K562 (cell line): ENCODE results near the gene PILRA. TPM values are rescaled to one million over a fixed set of nuclear protein-coding genes. Genes with fewer than 3 reads are reported as not detected.

ENCODE experiments used
- ATAC-seq: fragments of 200-7000 bp; cut with Tn5 transposase; 3 replicates; pipeline ENCODE4 v1.9.1; 2020; ENCODE audit warnings: moderate library complexity
- BruUV-seq: library from RNA; stranded (reverse); fragments of 400-500 nt; replicated peaks from 2 replicates; lab custom pipeline; 2021; lab: Mats Ljungman, UMichigan
- CTCF ChIA-PET: fragments of 300-600 bp; formaldehyde crosslinking; extraction: SDS; loops from one replicate; lab custom pipeline; 2021; ENCODE audit warnings: low intra/inter-chr PET ratio; lab: Yijun Ruan, JAX
- POLR2A ChIA-PET: fragments of 300-600, 350-650 bp; sonication (Branson Sonifier 250); formaldehyde crosslinking; extraction: SDS; loops from one replicate; lab custom pipeline; 2021; ENCODE audit warnings: antibody characterized with exemption, inconsistent platforms; lab: Yijun Ruan, JAX
- DNase-seq, 4 experiments: peaks; one replicate each; pipeline versions ENCODE4 v3.0.0 to v3.0.0-alpha.2; 2011 to 2018; ENCODE audit warnings: low spot score in 3 of 4, mixed read lengths in 3 of 4; ENCODE audit errors: extremely low read depth in 1 of 4
- FAIRE-seq: peaks from 2 replicates; lab custom pipeline; 2011; peaks lifted over from hg19 to GRCh38; lab: Jason Lieb, UNC
- H2AFZ ChIP-seq: 2 replicates; pipeline ENCODE4 v1.6.0; 2011; ENCODE audit warnings: low read depth, low read length, control low read depth, inconsistent platforms
- H3K27ac ChIP-seq: fragments of 200-600 bp; 3 replicates; pipeline ENCODE4 v1.8.0; 2011; ENCODE audit warnings: low read depth, mild to moderate bottlenecking, control low read depth, inconsistent platforms, low read length, moderate library complexity, mixed read lengths; ENCODE audit errors: extremely low read depth
- H3K27me3 ChIP-seq, 2 experiments: fragments of 300-600 bp in 1 of 2; 2 replicates in 1 of 2; 3 replicates in 1 of 2; pipeline versions ENCODE4 v1.6.0 to v1.8.0; 2011; ENCODE audit warnings: inconsistent platforms in 2 of 2, low read length in 2 of 2, mild to moderate bottlenecking in 1 of 2, mixed read lengths in 1 of 2, moderate library complexity in 1 of 2; ENCODE audit not compliant: control insufficient read depth in 2 of 2, insufficient read depth in 2 of 2
- H3K36me3 ChIP-seq: fragments of 300-600 bp; 3 replicates; pipeline ENCODE4 v1.8.0; 2011; ENCODE audit warnings: mild to moderate bottlenecking, low read length, inconsistent platforms; ENCODE audit not compliant: control insufficient read depth, insufficient read depth
- H3K4me1 ChIP-seq, 2 experiments: fragments of 200-600 bp in 1 of 2; replicated peaks in 1 of 2; 2 replicates in 1 of 2; 3 replicates in 1 of 2; pipeline versions ENCODE4 v1.5.1 to v1.8.0; 2011; ENCODE audit warnings: inconsistent platforms in 2 of 2, low read length in 2 of 2, mild to moderate bottlenecking in 1 of 2, mixed read lengths in 1 of 2, moderate library complexity in 1 of 2; ENCODE audit not compliant: control insufficient read depth in 2 of 2, insufficient read depth in 2 of 2
- H3K4me2 ChIP-seq: 2 replicates; pipeline ENCODE4 v1.6.1; 2011; ENCODE audit warnings: low read length, control low read depth, inconsistent platforms, mixed read lengths; ENCODE audit not compliant: insufficient read depth
- H3K4me3 ChIP-seq: fragments of 200-600 bp; sonication (generic), shearing (Covaris generic); 2 replicates; pipeline ENCODE4 v1.5.1; 2016; ENCODE audit warnings: control low read depth, inconsistent platforms
- H3K79me2 ChIP-seq: fragments of 200-600 bp; 3 replicates; pipeline ENCODE4 v1.8.0; 2011; ENCODE audit warnings: low read length, inconsistent platforms; ENCODE audit not compliant: control insufficient read depth, insufficient read depth
- H3K9ac ChIP-seq, 2 experiments: 2 replicates each; pipeline versions ENCODE4 v1.6.0 to v1.6.1; 2011; ENCODE audit warnings: low read depth in 2 of 2, low read length in 2 of 2, control low read depth in 1 of 2, inconsistent platforms in 1 of 2, mild to moderate bottlenecking in 1 of 2, mixed read lengths in 1 of 2; ENCODE audit not compliant: insufficient read depth in 1 of 2
- H3K9me1 ChIP-seq: one replicate; pipeline ENCODE4 v1.6.0; 2011; ENCODE audit warnings: inconsistent platforms, mild to moderate bottlenecking, low read length, moderate library complexity; ENCODE audit not compliant: control insufficient read depth, insufficient read depth
- H3K9me3 ChIP-seq: replicated peaks from 2 replicates; pipeline ENCODE4 v1.5.1; 2011; ENCODE audit warnings: low read depth, low read length, inconsistent platforms; ENCODE audit not compliant: control insufficient read depth, insufficient read depth
- H4K20me1 ChIP-seq: replicated peaks from 2 replicates; pipeline ENCODE4 v1.6.1; 2011; ENCODE audit warnings: low read length, inconsistent platforms, mixed read lengths; ENCODE audit not compliant: control insufficient read depth, insufficient read depth
- ARID2 ChIP-seq: fragments of 450-650 bp; IDR thresholded peaks from 2 replicates; pipeline ENCODE4 v1.6.1; 2017; ENCODE audit warnings: antibody characterized with exemption, mild to moderate bottlenecking
- ASH1L ChIP-seq: fragments of 450-650 bp; IDR thresholded peaks from 2 replicates; pipeline ENCODE4 v1.6.1; 2018; ENCODE audit warnings: borderline replicate concordance, mild to moderate bottlenecking, low read depth; ENCODE audit not compliant: partially characterized antibody
- GATAD2B ChIP-seq: fragments of 450-650 bp; IDR thresholded peaks from 2 replicates; pipeline ENCODE4 v1.6.1; 2017; ENCODE audit warnings: mild to moderate bottlenecking, borderline replicate concordance
- GTF2F1 ChIP-seq: IDR thresholded peaks from 2 replicates; pipeline ENCODE4 v1.6.1; 2011; ENCODE audit warnings: low read depth, low read length, improper control_type of control experiment
- HDGF ChIP-seq: fragments of 450-650 bp; IDR thresholded peaks from 2 replicates; pipeline ENCODE4 v1.6.1; 2016
- HINFP ChIP-seq: fragments of 450-650 bp; conservative IDR thresholded peaks from 2 replicates; pipeline ENCODE4 v1.6.1; 2016; ENCODE audit warnings: missing genetic modification characterization, low read depth, mild to moderate bottlenecking, control low read depth, missing compliant biosample characterization
- KLF1 ChIP-seq: fragments of 450-650 bp; IDR thresholded peaks from 2 replicates; pipeline ENCODE4 v1.6.1; 2016; ENCODE audit warnings: missing genetic modification characterization, missing compliant biosample characterization
- MECOM ChIP-seq: fragments of 250-450 bp; sonication (Bioruptor Pico); IDR thresholded peaks from 2 replicates; pipeline ENCODE4 v1.8.0; 2022; ENCODE audit warnings: inconsistent platforms
- MTA1 ChIP-seq: fragments of 450-650 bp; IDR thresholded peaks from 2 replicates; pipeline ENCODE4 v1.6.1; 2017; ENCODE audit warnings: borderline replicate concordance
- MYBL2 ChIP-seq, 2 experiments: fragments of 450-650 bp in 1 of 2; sonication (generic) in 1 of 2; formaldehyde crosslinking in 1 of 2; IDR thresholded peaks; 2 replicates each; pipeline versions ENCODE4 v1.6.1 to v1.8.1; 2017 to 2022; ENCODE audit warnings: borderline replicate concordance in 1 of 2, inconsistent platforms in 1 of 2, low read depth in 1 of 2, mild to moderate bottlenecking in 1 of 2, missing genetic modification reagents in 1 of 2, moderate library complexity in 1 of 2
- PHF20 ChIP-seq: fragments of 450-650 bp; IDR thresholded peaks from 2 replicates; pipeline ENCODE4 v1.6.1; 2018; ENCODE audit not compliant: partially characterized antibody
- RNF2 ChIP-seq: sonication (generic); IDR thresholded peaks from 2 replicates; pipeline ENCODE4 v1.6.1; 2016
- RUNX1 ChIP-seq: sonication (generic); IDR thresholded peaks from 2 replicates; pipeline ENCODE4 v1.6.1; 2016; ENCODE audit warnings: antibody characterized with exemption, low read depth
- SMARCE1 ChIP-seq: fragments of 450-650 bp; IDR thresholded peaks from 2 replicates; pipeline ENCODE4 v1.7.1; 2016; ENCODE audit warnings: mild to moderate bottlenecking
- TAF1 ChIP-seq: IDR thresholded peaks from 2 replicates; pipeline ENCODE4 v1.6.1; 2011; ENCODE audit warnings: mild to moderate bottlenecking, low read length, moderate library complexity; ENCODE audit not compliant: insufficient read depth, control insufficient read depth, severe bottlenecking; ENCODE audit errors: extremely low read depth
- WHSC1 ChIP-seq: IDR thresholded peaks from one replicate; pipeline ENCODE4 v1.6.1; 2012; ENCODE audit warnings: low read length, control low read depth, inconsistent platforms
- ZC3H11A ChIP-seq: IDR thresholded peaks from 2 replicates; pipeline ENCODE4 v1.6.1; 2012; ENCODE audit warnings: low read depth, low read length, improper control_type of control experiment
- ZKSCAN8 ChIP-seq: fragments of 200-800 bp; sonication (Bioruptor generic); IDR thresholded peaks from 2 replicates; pipeline ENCODE4 v1.6.1; 2016; ENCODE audit warnings: missing genetic modification characterization, missing compliant biosample characterization
- ZNF324 ChIP-seq: fragments of 250-450 bp; sonication (Bioruptor Pico); IDR thresholded peaks from 2 replicates; pipeline ENCODE4 v1.4.0; 2020; ENCODE audit warnings: mild to moderate bottlenecking
- ZNF639 ChIP-seq, 2 experiments: fragments of 200-800 bp in 1 of 2; sonication (Bioruptor generic) in 1 of 2; sonication (generic) in 1 of 2; formaldehyde crosslinking in 1 of 2; IDR thresholded peaks in 1 of 2; conservative IDR thresholded peaks in 1 of 2; 2 replicates each; pipeline versions ENCODE4 v1.5.0 to v1.6.1; 2016 to 2020; ENCODE audit warnings: missing compliant biosample characterization in 1 of 2, missing genetic modification characterization in 1 of 2, missing genetic modification reagents in 1 of 2
- WGBS: fragments of 100-300 bp; shearing (Covaris generic); methylation state at CpG from one replicate; pipeline ENCODE4 v1.1.6; 2016; ENCODE audit warnings: low coverage, mixed read lengths; ENCODE audit not compliant: insufficient coverage; ENCODE audit errors: missing lambda C conversion rate; 5-methylcytosine and 5-hydroxymethylcytosine counted together
- in situ Hi-C: fragments of 300-500 bp; cut with MboI; formaldehyde crosslinking; loops from 4 replicates; pipeline ENCODE4 v1.15.0; 2018; ENCODE audit warnings: inconsistent platforms, mixed read lengths
- intact Hi-C: fragments of 100-400 bp; cut with micrococcal nuclease; formaldehyde crosslinking; loops from 2 replicates; pipeline ENCODE4 v1.14.2; 2022
- polyA plus RNA-seq, 8 experiments: library from polyadenylated mRNA; depleted of rRNA in 4 of 8; stranded (reverse) in 5 of 8; unstranded in 3 of 8; fragments of >200 nt; fragmentation: Nextera tagmentation in 2 of 8; fragmentation: Illumina TruSeq in 1 of 8; extraction: Ambion mirVana in 2 of 8; extraction: Trizol in 1 of 8; gene quantifications; 2 replicates each; pipeline versions ENCODE4 v1.2.1 to v1.2.3, GENCODE V29; 2011 to 2014; ENCODE audit warnings: inconsistent platforms in 1 of 8, missing spikeins in 1 of 8
- total RNA-seq, 7 experiments: library from RNA; depleted of rRNA in 6 of 7; stranded (reverse); fragments of >200 nt in 6 of 7; fragmentation: Illumina TruSeq in 2 of 7; extraction: Trizol in 2 of 7; gene quantifications; 2 replicates each; pipeline versions ENCODE4 v1.2.1 to v1.2.3, GENCODE V29; 2011 to 2021; ENCODE audit warnings: low replicate concordance in 1 of 7

Gene PILRA
- total and polyA plus RNA-seq, 9 of the 15 experiments (the other 6 are each of a cell fraction or from before 2014, with no cell fraction given) = 0.13 to 1.8 (median 0.62) TPM

GRCh38 chr7:100401811-100402210, 28.5 kb downstream of the PILRA start (continued):
- TF ChIP-seq ZNF639 (CRISPR knock-in tag; conservative IDR thresholded peaks at IDR 0.05 in 1 of 2, IDR thresholded peaks at IDR 0.05 in 1 of 2) (no peak), MYBL2 (IDR thresholded peaks at IDR 0.05; ENCODE audit: low read depth) (no peak), MYBL2 (CRISPR knock-in tag; IDR thresholded peaks at IDR 0.05; ENCODE audit: borderline replicate concordance) (no peak), HINFP (no peak), MECOM (CRISPR knock-in tag) (no peak), TAF1 (no peak)

GRCh38 chr7:100402241-100402640, 29.0 kb downstream of the PILRA start:
- H3K4me2 ChIP-seq = no peak overlapping the region
- ChIA-PET POLR2A (interaction anchor here (1.3 to 1.4 kb wide), 2 partner anchors 10 kb away, joined by 3 to 4 read pairs; no protein-coding TSS in a partner anchor), CTCF (interaction anchor here (3.5 kb wide), 1 partner anchor 81 kb away, joined by 23 read pairs; the partner anchor contains the start of gene NYAP1)
- no peaks in the 10 kb centered on the region for H3K36me3 ChIP-seq
- no peaks in the 10 kb centered on the region for H4K20me1 ChIP-seq
- BruUV-seq = no TSS peak
- H3K4me1 ChIP-seq = peaks cover 4 to 14% of the 10 kb centered on the region in 2 experiments; a peak in 2 of 5 replicates
- no peaks in the 10 kb centered on the region for H3K9me3 ChIP-seq
- H3K4me3 ChIP-seq = no peak overlapping the region
- 33% methylated on average over 2 of the region's 2 CpGs for WGBS
- in situ Hi-C loops = no loop called here
- no peak overlapping the region for H2AFZ ChIP-seq
- H3K27me3 ChIP-seq = peaks cover 13 to 17% of the 10 kb centered on the region in 2 experiments
- intact Hi-C loops = loop anchor here (10.0 kb wide), 1 partner anchor 323 kb away; the partner anchor contains the start of gene EPO
- DNase-seq (no peak), ATAC-seq (no peak), FAIRE-seq (no peak)
- no peaks in the 10 kb centered on the region for H3K79me2 ChIP-seq
- no peak overlapping the region for H3K27ac ChIP-seq
- no peak overlapping the region for H3K9ac ChIP-seq
- H3K9me1 ChIP-seq = no peaks in the 10 kb centered on the region
- no peak for TF ChIP-seq HDGF
- TF ChIP-seq KLF1 (tag) = no peak
- no peak for TF ChIP-seq SMARCE1
- TF ChIP-seq ZNF324 (CRISPR knock-in tag) = no peak
- no peak for TF ChIP-seq ARID2
- no peak for TF ChIP-seq WHSC1
- TF ChIP-seq RUNX1 = no peak
- no peak for TF ChIP-seq ASH1L
- TF ChIP-seq RNF2 = no peak
- TF ChIP-seq GATAD2B = no peak
- TF ChIP-seq GTF2F1 = no peak
- no peak for TF ChIP-seq ZKSCAN8 (CRISPR knock-in tag)
- TF ChIP-seq MTA1 = no peak
- TF ChIP-seq ZC3H11A = no peak
- TF ChIP-seq PHF20 = no peak
